Aorta (tissue), 5 donors: Measurements from ENCODE around the gene RIT2. TPM values are rescaled to one million over a fixed set of nuclear protein-coding genes. Genes with fewer than 3 reads are reported as not detected.

Source experiments
- ATAC-seq: fragments of 200-7000 bp; cut with Tn5 transposase; one replicate; pipeline ENCODE4 v1.9.1; 2022; ENCODE audit warnings: moderate library complexity; ENCODE audit not compliant: low FRiP score
- DNase-seq, 2 donors: peaks; one replicate each; pipeline ENCODE4 v3.0.0-alpha.2; 2020
- H3K27ac ChIP-seq, 2 donors: one replicate each; pipeline ENCODE4 v1.5.1; 2013; ENCODE audit warnings: low read length in 2 of 2, mild to moderate bottlenecking in 2 of 2, moderate library complexity in 2 of 2, control low read depth in 1 of 2, inconsistent platforms in 1 of 2, low read depth in 1 of 2
- H3K27me3 ChIP-seq, 2 donors: one replicate each; pipeline ENCODE4 v1.6.1; 2013; ENCODE audit warnings: control low read depth in 1 of 2, low read length in 1 of 2, mild to moderate bottlenecking in 1 of 2, moderate library complexity in 1 of 2; ENCODE audit not compliant: insufficient read depth in 2 of 2, control insufficient read depth in 1 of 2
- H3K36me3 ChIP-seq, 2 donors: one replicate each; pipeline ENCODE4 v1.6.1; 2013; ENCODE audit warnings: control low read depth in 1 of 2, low read length in 1 of 2, mild to moderate bottlenecking in 1 of 2; ENCODE audit not compliant: insufficient read depth in 2 of 2, control insufficient read depth in 1 of 2
- H3K4me1 ChIP-seq, 2 donors: one replicate each; pipeline ENCODE4 v1.6.1; 2013; ENCODE audit warnings: low read length in 2 of 2, control low read depth in 1 of 2, mild to moderate bottlenecking in 1 of 2, moderate library complexity in 1 of 2; ENCODE audit not compliant: insufficient read depth in 2 of 2, control insufficient read depth in 1 of 2
- H3K4me3 ChIP-seq, 2 donors: one replicate each; pipeline ENCODE4 v1.5.1; 2013; ENCODE audit warnings: low read length in 2 of 2, control low read depth in 1 of 2, mild to moderate bottlenecking in 1 of 2
- H3K9me3 ChIP-seq: one replicate; pipeline ENCODE4 v1.6.1; 2013; ENCODE audit warnings: mild to moderate bottlenecking, low read length; ENCODE audit not compliant: control insufficient read depth
- WGBS, 2 donors: extraction: QIAGEN DNeasy Blood & Tissue Kit; methylation state at CpG; one replicate each; pipeline ENCODE4 v1.1.7; 2013; 5-methylcytosine and 5-hydroxymethylcytosine counted together
- intact Hi-C, 2 donors: fragments of 100-400 bp; cut with DNase I; formaldehyde crosslinking; loops; one replicate each; pipeline versions ENCODE4 v1.14.2 to v1.15.0; 2022
- polyA plus RNA-seq, 2 donors: library from polyadenylated mRNA; stranded (reverse); fragments of 200-250 nt; gene quantifications; one replicate each; pipeline ENCODE4 v1.2.3, GENCODE V29; 2013
- total RNA-seq, 2 donors: library from RNA; stranded (reverse); fragmentation: NEBNext Ultra II Directional; extraction: Animal tissue kit (Norgen Biotek cat#: 25700); gene quantifications; one replicate each; pipeline ENCODE4 v1.2.1, GENCODE V29; 2021
- donor health status: healthy with polysubstance abuse.
- donor health status: Bipolar disorder and iron deficiency.
- donor health status: DM: no; HTN: no; CAD: no.
- donor health status: DM: no; HTN: no; CAD: no.
- donor health status: DM: yes; HTN: yes; CAD: no.

RIT2 gene
- total and polyA plus RNA-seq, 4 donors: 2.9 TPM; not detected in 3

GRCh38 chr18:42781298-42781815, 334.1 kb downstream of the RIT2 start:
- DNase-seq (no peak), ATAC-seq (no peak)
- no peak overlapping the region for H3K4me3 ChIP-seq
- H3K4me1 ChIP-seq: no peaks in the 10 kb centered on the region
- 73 to 76% methylated on average over 5 of the region's 5 CpGs for WGBS, 2 donors
- H3K36me3 ChIP-seq: no peaks in the 10 kb centered on the region
- no peaks in the 10 kb centered on the region for H3K9me3 ChIP-seq
- H3K27me3 ChIP-seq: no peaks in the 10 kb centered on the region
- intact Hi-C loops: no loop called here
- H3K27ac ChIP-seq: no peak overlapping the region

GRCh38 chr18:42780171-42780570, 335.3 kb downstream of the RIT2 start:
- intact Hi-C loops: no loop called here
- no peak for ATAC-seq
- no peaks in the 10 kb centered on the region for H3K36me3 ChIP-seq

GRCh38 chr18:42778445-42779042, 336.9 kb downstream of the RIT2 start:
- no peaks in the 10 kb centered on the region for H3K36me3 ChIP-seq
- no peak overlapping the region for H3K27ac ChIP-seq
- H3K4me3 ChIP-seq: no peak overlapping the region
- intact Hi-C loops: no loop called here
- no peak for ATAC-seq
- 39 to 49% methylated on average over 4 of the region's 4 CpGs for WGBS, 2 donors
- H3K27me3 ChIP-seq: no peaks in the 10 kb centered on the region
- no peaks in the 10 kb centered on the region for H3K4me1 ChIP-seq
- no peak for DNase-seq
- H3K9me3 ChIP-seq: no peaks in the 10 kb centered on the region

More at GRCh38 chr18:42780171-42780570, 335.3 kb downstream of the RIT2 start:
- Histone ChIP-seq H3K4me3 (no peak overlapping the region), H3K27me3 (no peaks in the 10 kb centered on the region), H3K27ac (no peak overlapping the region), H3K9me3 (no peaks in the 10 kb centered on the region), H3K4me1 (no peaks in the 10 kb centered on the region)
- no peak for DNase-seq

GRCh38 chr18:42778024-42778423, 337.5 kb downstream of the RIT2 start:
- H3K4me3 ChIP-seq: no peak overlapping the region
- no peak for DNase-seq
- ATAC-seq: no peak
- H3K27ac ChIP-seq: no peak overlapping the region
- H3K9me3 ChIP-seq: no peaks in the 10 kb centered on the region
- H3K27me3 ChIP-seq: no peaks in the 10 kb centered on the region
- no peaks in the 10 kb centered on the region for H3K36me3 ChIP-seq
- no peaks in the 10 kb centered on the region for H3K4me1 ChIP-seq
- intact Hi-C loops: no loop called here

- DNase-seq (no peak), ATAC-seq (no peak)
- intact Hi-C loops: no loop called here
- H3K27me3 ChIP-seq: no peaks in the 10 kb centered on the region
- H3K27ac ChIP-seq: no peak overlapping the region
- no peak overlapping the region for H3K4me3 ChIP-seq
- WGBS, 2 donors: 0 to 8% methylated on average over 1 of the region's 1 CpG
- no peaks in the 10 kb centered on the region for H3K4me1 ChIP-seq
- no peaks in the 10 kb centered on the region for H3K9me3 ChIP-seq
- H3K36me3 ChIP-seq: no peaks in the 10 kb centered on the region
Measured at GRCh38 chr18:42773870-42774269, 341.6 kb downstream of the RIT2 start.

GRCh38 chr18:42771936-42772335, 343.5 kb downstream of the RIT2 start:
- intact Hi-C loops: no loop called here
- no peaks in the 10 kb centered on the region for H3K27me3 ChIP-seq
- H3K4me3 ChIP-seq: no peak overlapping the region
- no peaks in the 10 kb centered on the region for H3K4me1 ChIP-seq
- no peak overlapping the region for H3K27ac ChIP-seq
- no peaks in the 10 kb centered on the region for H3K36me3 ChIP-seq
- DNase-seq (no peak), ATAC-seq (no peak)
- H3K9me3 ChIP-seq: no peaks in the 10 kb centered on the region

- H3K4me1 ChIP-seq: no peaks in the 10 kb centered on the region
- H3K27me3 ChIP-seq: no peaks in the 10 kb centered on the region
- WGBS, 2 donors: 16 to 24% methylated on average over 2 of the region's 2 CpGs
- ATAC-seq: no peak
- DNase-seq: no peak
- no peak overlapping the region for H3K27ac ChIP-seq
- no peak overlapping the region for H3K4me3 ChIP-seq
- H3K9me3 ChIP-seq: no peaks in the 10 kb centered on the region
- intact Hi-C loops: no loop called here
- H3K36me3 ChIP-seq: no peaks in the 10 kb centered on the region
Measured at GRCh38 chr18:42765302-42765701, 350.2 kb downstream of the RIT2 start.

- no peak for DNase-seq
- Histone ChIP-seq H3K9me3 (no peaks in the 10 kb centered on the region), H3K27me3 (no peaks in the 10 kb centered on the region), H3K4me3 (no peak overlapping the region), H3K36me3 (no peaks in the 10 kb centered on the region), H3K4me1 (no peaks in the 10 kb centered on the region), H3K27ac (no peak overlapping the region)
- ATAC-seq: no peak
- intact Hi-C loops: no loop called here
- WGBS, 2 donors: 75 to 82% methylated on average over 1 of the region's 1 CpG
Measured at GRCh38 chr18:42760290-42760689, 355.2 kb downstream of the RIT2 start.

GRCh38 chr18:42758852-42759251, 356.6 kb downstream of the RIT2 start:
- WGBS, 2 donors: 33 to 43% methylated on average over 2 of the region's 2 CpGs
- intact Hi-C loops: no loop called here
- Histone ChIP-seq H3K9me3 (no peaks in the 10 kb centered on the region), H3K27me3 (no peaks in the 10 kb centered on the region), H3K4me1 (no peaks in the 10 kb centered on the region), H3K27ac (no peak overlapping the region), H3K4me3 (no peak overlapping the region), H3K36me3 (no peaks in the 10 kb centered on the region)
- ATAC-seq (no peak), DNase-seq (no peak)
